Hippocampal formation (tissue), 2 donors: ENCODE measurements around the gene TIMM17B.

Source experiments
- DNase-seq, 2 donors: peaks; one replicate each; lab custom pipeline; 2025; lab: John Stamatoyannopoulos, UW

TIMM17B gene

GRCh38 chrX:48897625-48898306 is at the start of gene TIMM17B, which contains the start of gene PQBP1:
Gene TIMM17B (minus strand): TSS chrX:48897768. CDS start chrX:48897749, 19 bp downstream.
Gene PQBP1 (plus strand): TSS chrX:48897930. CDS start chrX:48898510, 580 bp downstream.
- DNase-seq, result peak; percentile 89

- DNase-seq, result peak; percentile 15 to 23
These were observed 48.2 kb upstream of the TIMM17B start for GRCh38 chrX:48945517-48946348.

- no peak for DNase-seq
These were observed 45.3 kb upstream of the TIMM17B start for GRCh38 chrX:48942895-48943294.

GRCh38 chrX:48940404-48940955 is 42.9 kb upstream of the TIMM17B start:
- no peak for DNase-seq

- no peak for DNase-seq
These were observed 42.1 kb upstream of the TIMM17B start for GRCh38 chrX:48939524-48940228.

- DNase-seq, result no peak
These were observed 41.3 kb upstream of the TIMM17B start for GRCh38 chrX:48938721-48939425.

GRCh38 chrX:48937054-48937907 is 39.7 kb upstream of the TIMM17B start:
- DNase-seq, result no peak

- no peak for DNase-seq
These were observed 39.0 kb upstream of the TIMM17B start for GRCh38 chrX:48936429-48937053.

- DNase-seq, result no peak
These were observed 37.7 kb upstream of the TIMM17B start for GRCh38 chrX:48935301-48935670.

GRCh38 chrX:48934581-48935300 is 37.2 kb upstream of the TIMM17B start:
- DNase-seq, result no peak

GRCh38 chrX:48933757-48934156 is 36.2 kb upstream of the TIMM17B start:
- DNase-seq, result no peak

GRCh38 chrX:48927736-48928382 is 30.3 kb upstream of the TIMM17B start:
- no peak for DNase-seq

- no peak for DNase-seq
These were observed 29.6 kb upstream of the TIMM17B start for GRCh38 chrX:48927123-48927522.

GRCh38 chrX:48924270-48924669 is 26.7 kb upstream of the TIMM17B start:
- no peak for DNase-seq

GRCh38 chrX:48923771-48924170 is 26.2 kb upstream of the TIMM17B start:
- DNase-seq, result no peak

- DNase-seq, result no peak
These were observed 23.1 kb upstream of the TIMM17B start for GRCh38 chrX:48920718-48921104.

- no peak for DNase-seq
These were observed 22.6 kb upstream of the TIMM17B start for GRCh38 chrX:48919947-48920717.

- DNase-seq, result no peak
These were observed 21.8 kb upstream of the TIMM17B start for GRCh38 chrX:48919360-48919841.
